ENCODE data around the gene PARD6G. TPM values are rescaled to one million over a fixed set of nuclear protein-coding genes. Genes with fewer than 3 reads are reported as not detected.
"Not testable (repeated sequence)": the region's sequence is repeated elsewhere in the genome, so short reads cannot be mapped to it uniquely, and the experiment has no call there.

PARD6G gene
- total RNA-seq, 1 donor from 2014 or later = 0.05 TPM

- intact Hi-C loops (cut with micrococcal nuclease) = no loop called here
Measured at GRCh38 chr18:80176334-80177073, 70.8 kb downstream of the PARD6G start.

- intact Hi-C loops (cut with micrococcal nuclease) = no loop called here
Measured at GRCh38 chr18:80175451-80176204, 71.7 kb downstream of the PARD6G start.

DNA sequence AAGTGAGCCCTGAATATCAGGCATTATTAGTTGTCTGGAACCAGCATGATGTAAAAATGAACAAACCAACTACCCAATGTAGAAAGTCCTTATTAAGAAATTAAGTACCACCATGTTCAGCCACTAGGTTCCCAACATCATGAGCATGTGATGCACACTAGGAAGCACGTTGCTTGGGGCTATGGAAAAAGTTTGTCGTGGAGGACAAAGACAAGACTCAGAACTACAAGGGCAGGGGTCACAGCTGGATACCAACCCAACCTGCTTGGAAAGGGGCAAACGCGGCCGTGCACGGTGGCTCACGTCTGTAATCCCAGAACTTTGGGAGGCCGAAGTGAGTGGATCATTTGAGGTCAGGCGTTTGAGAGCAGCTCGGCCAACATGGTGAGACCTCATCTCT, 74.3 kb downstream of the PARD6G start:
- intact Hi-C loops (cut with micrococcal nuclease) = no loop called here

- intact Hi-C loops (cut with micrococcal nuclease) = no loop called here
Measured at GRCh38 chr18:80172056-80172455, 75.3 kb downstream of the PARD6G start.

- intact Hi-C loops (cut with micrococcal nuclease) = loop anchor here (1.0 kb wide), 1 partner anchor 87 kb away; no protein-coding TSS in a partner anchor
Measured at GRCh38 chr18:80171054-80171872, 76.1 kb downstream of the PARD6G start.

DNA sequence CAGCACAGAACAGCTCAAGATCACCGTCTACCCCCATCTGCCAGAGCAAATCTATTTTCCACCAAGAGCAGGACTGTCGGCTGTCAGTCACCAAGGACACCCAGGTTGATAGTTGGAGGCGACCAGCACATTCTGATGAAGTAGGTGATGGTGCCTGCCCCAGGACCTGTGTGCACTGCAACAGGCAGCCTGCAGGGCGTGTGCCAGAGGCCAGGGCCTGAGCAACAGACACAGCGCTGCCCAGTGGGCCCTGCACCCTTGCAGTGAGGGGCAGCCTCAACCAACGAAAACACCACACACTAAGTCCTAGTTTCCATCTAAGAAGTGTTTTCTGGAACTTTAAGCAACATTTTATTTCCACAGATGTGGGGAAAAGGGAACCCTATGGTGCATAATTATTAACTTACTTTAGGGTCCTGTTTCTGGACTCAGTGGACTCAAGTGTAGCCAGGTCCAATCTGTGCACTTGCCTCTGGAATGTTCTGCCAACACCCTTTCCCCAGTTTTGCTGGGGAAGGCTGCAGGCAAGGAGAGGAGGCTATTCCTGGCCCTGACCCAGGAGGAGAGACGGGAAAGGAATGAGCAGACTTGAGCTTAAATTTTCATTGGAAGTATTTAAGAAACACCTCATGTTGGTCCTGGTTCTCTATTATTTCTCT, 76.8 kb downstream of the PARD6G start:
- intact Hi-C loops (cut with micrococcal nuclease) = loop anchor here (1.0 kb wide), 1 partner anchor 88 kb away; no protein-coding TSS in a partner anchor

DNA sequence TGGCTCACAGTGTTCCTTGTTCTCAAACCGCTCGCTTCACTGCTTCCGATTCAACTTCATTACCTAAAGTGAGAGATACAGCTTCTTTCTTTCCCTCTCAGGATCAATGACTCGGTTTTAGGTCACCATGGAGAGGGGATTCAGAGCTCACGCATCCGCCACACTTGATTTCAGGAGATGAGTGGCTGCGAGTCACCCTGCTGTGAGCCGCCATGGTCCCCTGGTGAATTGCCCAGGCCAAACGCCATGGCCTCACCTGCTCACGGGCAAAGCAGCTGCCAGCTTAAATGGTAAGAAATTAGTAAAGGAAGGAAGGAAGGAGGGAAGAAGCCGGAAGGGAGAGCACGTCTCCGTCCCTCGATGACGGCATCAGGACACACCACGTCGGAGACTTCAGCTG, 77.7 kb downstream of the PARD6G start:
- intact Hi-C loops (cut with micrococcal nuclease) = no loop called here

DNA sequence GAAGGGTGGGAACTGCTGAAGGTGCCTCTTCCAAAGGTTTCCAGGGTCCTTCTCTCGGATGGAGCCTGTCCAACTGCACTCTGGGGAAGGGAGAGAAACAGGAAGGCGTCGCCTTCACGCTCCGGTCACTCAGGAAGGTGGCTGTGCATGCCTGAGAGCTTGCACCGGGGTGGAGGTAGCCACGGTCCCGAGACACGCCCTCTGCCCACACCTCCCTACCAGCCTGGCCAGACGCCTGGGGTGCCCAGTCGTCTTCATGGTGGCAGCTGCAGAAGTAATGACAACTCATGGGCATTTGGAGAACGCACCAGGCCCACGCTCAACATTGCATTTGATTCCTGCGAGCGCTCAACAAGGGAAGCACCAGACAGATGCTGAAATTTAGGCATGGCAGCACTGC, 78.3 kb downstream of the PARD6G start:
- intact Hi-C loops (cut with micrococcal nuclease) = no loop called here

GRCh38 chr18:80168346-80168745, 79.0 kb downstream of the PARD6G start:
- intact Hi-C loops (cut with micrococcal nuclease) = no loop called here

- intact Hi-C loops (cut with micrococcal nuclease) = no loop called here
Measured at GRCh38 chr18:80167931-80168330, 79.4 kb downstream of the PARD6G start.

- intact Hi-C loops (cut with micrococcal nuclease) = no loop called here
Measured at GRCh38 chr18:80167331-80167730, 80.0 kb downstream of the PARD6G start.

DNA sequence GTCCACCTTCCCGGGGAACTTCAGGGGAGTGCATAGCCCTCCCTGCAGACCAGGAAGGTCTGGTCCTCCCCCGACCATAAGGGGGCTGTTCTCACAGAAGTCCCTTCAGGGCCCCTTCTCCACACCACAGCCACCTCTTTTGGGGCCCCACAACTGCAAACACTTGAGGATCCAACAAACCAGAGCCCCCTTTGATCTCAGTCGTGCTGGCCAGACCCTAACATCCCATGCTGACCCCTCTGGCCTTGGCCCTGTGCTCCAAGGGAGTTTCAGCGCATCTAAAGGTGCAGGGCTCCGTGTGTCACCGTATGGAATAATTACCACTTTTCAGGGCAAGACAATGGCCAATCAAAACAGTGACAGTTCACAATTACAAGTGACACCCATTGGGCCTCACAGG, 80.6 kb downstream of the PARD6G start:
- intact Hi-C loops (cut with micrococcal nuclease) = no loop called here

- intact Hi-C loops (cut with micrococcal nuclease) = no loop called here
Measured at GRCh38 chr18:80166240-80166639, 81.1 kb downstream of the PARD6G start.

GRCh38 chr18:80164727-80165355, 82.5 kb downstream of the PARD6G start:
- intact Hi-C loops (cut with micrococcal nuclease) = not testable (repeated sequence)

DNA sequence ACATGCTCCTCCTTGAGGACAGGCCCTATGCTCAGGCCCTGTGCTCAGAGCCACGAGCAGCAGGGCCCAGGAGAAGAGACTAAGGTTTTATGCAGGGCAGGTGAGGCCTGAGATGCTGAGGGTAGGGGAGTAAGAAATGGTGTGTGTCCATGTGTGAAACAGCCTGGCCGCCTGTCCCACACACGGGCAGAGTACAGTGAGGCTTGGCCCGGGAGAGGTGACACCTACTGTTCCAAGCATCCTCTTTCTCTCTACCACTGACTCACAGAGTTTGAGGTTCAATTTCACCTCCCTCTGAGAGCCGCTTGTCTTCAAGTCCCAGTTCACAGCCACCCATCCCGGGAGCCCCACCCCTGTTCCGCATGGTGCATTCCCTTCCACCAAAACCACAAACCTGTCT, 84.1 kb downstream of the PARD6G start:
- intact Hi-C loops (cut with micrococcal nuclease) = no loop called here

DNA sequence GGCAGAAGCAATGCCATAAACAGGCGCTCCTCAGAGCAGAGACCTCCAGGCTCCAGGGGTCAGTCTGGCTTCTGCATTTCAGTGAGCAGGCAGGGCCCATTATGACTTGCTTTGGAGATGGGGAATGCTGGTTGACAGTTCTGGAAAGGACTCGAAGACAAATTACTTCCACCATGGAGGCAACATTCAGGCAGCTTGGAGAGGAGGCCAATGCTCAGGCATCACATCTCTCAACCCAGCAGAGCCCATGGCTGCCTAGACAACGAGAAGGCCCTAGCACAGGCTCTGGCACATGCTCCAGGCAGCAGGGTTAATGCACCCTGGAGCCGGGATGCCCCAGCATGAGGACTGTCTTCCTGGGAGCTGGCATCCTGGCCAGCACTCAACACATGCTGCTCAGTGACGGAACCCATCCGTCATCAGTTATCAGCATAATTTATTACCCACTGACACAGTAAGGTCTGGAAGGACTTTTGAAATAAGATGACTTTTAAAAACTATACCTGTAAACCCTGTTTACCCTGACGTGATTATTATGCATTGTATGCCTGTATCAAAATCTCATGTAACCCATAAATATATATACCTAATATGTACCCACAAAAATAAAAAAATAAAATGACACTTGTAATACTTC, 85.4 kb downstream of the PARD6G start:
- intact Hi-C loops (cut with micrococcal nuclease) = no loop called here

GRCh38 chr18:80159713-80160636, 87.3 kb downstream of the PARD6G start:
- intact Hi-C loops (cut with micrococcal nuclease) = loop anchor here (5.0 kb wide), 1 partner anchor 783 kb away; no protein-coding TSS in a partner anchor

GRCh38 chr18:80158365-80158764, 88.9 kb downstream of the PARD6G start:
- intact Hi-C loops (cut with micrococcal nuclease) = loop anchor here (5.0 kb wide), 1 partner anchor 781 kb away; no protein-coding TSS in a partner anchor
